Naive thymus-derived CD4-positive, alpha-beta T cell (primary cell): Measurements from ENCODE around the gene EEF1B2. TPM values are rescaled to one million over a fixed set of nuclear protein-coding genes. Genes with fewer than 3 reads are reported as not detected.
"Not testable (repeated sequence)": the region's sequence is repeated elsewhere in the genome, so short reads cannot be mapped to it uniquely, and the experiment has no call there.

Source experiments
- ATAC-seq: fragments of 150-1000 bp; cut with Tn5 transposase; 2 replicates; pipeline ENCODE4 v1.10.0; 2021; ENCODE audit warnings: mild to moderate bottlenecking, moderate library complexity
- CTCF ChIA-PET: fragments of 350-600 bp; sonication (Branson Sonifier 250); formaldehyde crosslinking; loops from one replicate; lab custom pipeline; 2021; ENCODE audit warnings: antibody characterized with exemption; lab: Charles Lee
- POLR2A ChIA-PET: fragments of 350-600 bp; sonication (Branson Sonifier 250); formaldehyde crosslinking; loops from one replicate; lab custom pipeline; 2021; ENCODE audit warnings: antibody characterized with exemption, inconsistent platforms; lab: Charles Lee
- DNase-seq, 9 donors: peaks; one replicate each; pipeline versions ENCODE4 v3.0.0 to v3.0.0-alpha.2; 2020 to 2022; ENCODE audit warnings: mixed read lengths in 1 of 9
- H3K27ac ChIP-seq: one replicate; pipeline ENCODE4 v1.7.0; 2013; ENCODE audit warnings: mild to moderate bottlenecking, low read depth, low read length, moderate library complexity
- H3K27me3 ChIP-seq, 2 donors: one replicate each; pipeline ENCODE4 v1.7.0; 2013; ENCODE audit warnings: low read length in 2 of 2, mild to moderate bottlenecking in 2 of 2, moderate library complexity in 2 of 2; ENCODE audit not compliant: control insufficient read depth in 2 of 2, insufficient read depth in 2 of 2
- H3K36me3 ChIP-seq, 3 experiments: 1 replicate in 2 of 3; 2 replicates in 1 of 3; pipeline ENCODE4 v1.7.0; 2013; ENCODE audit warnings: low read length in 3 of 3, mild to moderate bottlenecking in 3 of 3, moderate library complexity in 1 of 3; ENCODE audit not compliant: insufficient read depth in 3 of 3, control insufficient read depth in 2 of 3
- H3K4me1 ChIP-seq, 2 donors: one replicate each; pipeline ENCODE4 v1.7.0; 2013; ENCODE audit warnings: low read length in 2 of 2, mild to moderate bottlenecking in 2 of 2, moderate library complexity in 1 of 2; ENCODE audit not compliant: control insufficient read depth in 2 of 2, insufficient read depth in 2 of 2
- H3K4me3 ChIP-seq: 2 replicates; pipeline ENCODE4 v1.7.0; 2013; ENCODE audit warnings: mild to moderate bottlenecking, low read length
- H3K9me3 ChIP-seq, 3 experiments: 1 replicate in 2 of 3; 2 replicates in 1 of 3; pipeline ENCODE4 v1.7.0; 2013; ENCODE audit warnings: low read length in 3 of 3; ENCODE audit not compliant: control insufficient read depth in 2 of 3
- H3K27ac Mint-ChIP-seq, 9 donors: one replicate each; pipeline ENCODE4 v1.8.0; 2020 to 2022; ENCODE audit warnings: mixed read lengths in 9 of 9, mild to moderate bottlenecking in 8 of 9, moderate library complexity in 5 of 9, inconsistent platforms in 2 of 9
- H3K27me3 Mint-ChIP-seq, 5 donors: one replicate each; pipeline ENCODE4 v1.8.0; 2021 to 2022; ENCODE audit warnings: mixed read lengths in 5 of 5, mild to moderate bottlenecking in 1 of 5
- H3K36me3 Mint-ChIP-seq, 5 donors: one replicate each; pipeline ENCODE4 v1.8.0; 2020 to 2022; ENCODE audit warnings: mixed read lengths in 5 of 5, mild to moderate bottlenecking in 3 of 5, inconsistent platforms in 1 of 5
- H3K4me1 Mint-ChIP-seq, 7 donors: one replicate each; pipeline ENCODE4 v1.8.0; 2020 to 2022; ENCODE audit warnings: mixed read lengths in 7 of 7, mild to moderate bottlenecking in 3 of 7, inconsistent platforms in 1 of 7
- H3K4me3 Mint-ChIP-seq, 10 donors: one replicate each; pipeline ENCODE4 v1.8.0; 2020 to 2022; ENCODE audit warnings: mild to moderate bottlenecking in 10 of 10, mixed read lengths in 10 of 10, moderate library complexity in 6 of 10, inconsistent platforms in 2 of 10
- H3K9me3 Mint-ChIP-seq, 11 donors: one replicate each; pipeline ENCODE4 v1.8.0; 2020 to 2022; ENCODE audit warnings: mixed read lengths in 11 of 11, mild to moderate bottlenecking in 4 of 11, inconsistent platforms in 1 of 11, moderate library complexity in 1 of 11
- intact Hi-C, 2 donors: fragments of 100-400 bp; cut with micrococcal nuclease; formaldehyde crosslinking; loops; one replicate each; pipeline ENCODE4 v1.15.1; 2023
- polyA plus RNA-seq, 2 donors: library from polyadenylated mRNA; unstranded; fragments of 300-500 nt; fragmentation: Illumina TruSeq; gene quantifications; one replicate each; pipeline ENCODE4 v1.2.3, GENCODE V29; 2021
- total RNA-seq, 6 experiments: library from RNA in 5 of 6; stranded (reverse) in 5 of 6; gene quantifications; 1 replicate in 5 of 6; 2 replicates in 1 of 6; pipeline ENCODE4 v1.2.3 and lab custom pipeline; 2021 to 2026

EEF1B2 gene
- total RNA-seq (1,000 to 10,000 TPM in 3 of 5 experiments, 100 to 1,000 TPM in 2; 542 to 1,236 (median 1,148) TPM), polyA plus RNA-seq (1,000 to 10,000 TPM; 1,315 to 1,474 TPM), total RNA-seq (lab: John Stamatoyannopoulos, UW) (591 reads per million, percentile 98 among the genes with 10 or more reads in this experiment)

DNA sequence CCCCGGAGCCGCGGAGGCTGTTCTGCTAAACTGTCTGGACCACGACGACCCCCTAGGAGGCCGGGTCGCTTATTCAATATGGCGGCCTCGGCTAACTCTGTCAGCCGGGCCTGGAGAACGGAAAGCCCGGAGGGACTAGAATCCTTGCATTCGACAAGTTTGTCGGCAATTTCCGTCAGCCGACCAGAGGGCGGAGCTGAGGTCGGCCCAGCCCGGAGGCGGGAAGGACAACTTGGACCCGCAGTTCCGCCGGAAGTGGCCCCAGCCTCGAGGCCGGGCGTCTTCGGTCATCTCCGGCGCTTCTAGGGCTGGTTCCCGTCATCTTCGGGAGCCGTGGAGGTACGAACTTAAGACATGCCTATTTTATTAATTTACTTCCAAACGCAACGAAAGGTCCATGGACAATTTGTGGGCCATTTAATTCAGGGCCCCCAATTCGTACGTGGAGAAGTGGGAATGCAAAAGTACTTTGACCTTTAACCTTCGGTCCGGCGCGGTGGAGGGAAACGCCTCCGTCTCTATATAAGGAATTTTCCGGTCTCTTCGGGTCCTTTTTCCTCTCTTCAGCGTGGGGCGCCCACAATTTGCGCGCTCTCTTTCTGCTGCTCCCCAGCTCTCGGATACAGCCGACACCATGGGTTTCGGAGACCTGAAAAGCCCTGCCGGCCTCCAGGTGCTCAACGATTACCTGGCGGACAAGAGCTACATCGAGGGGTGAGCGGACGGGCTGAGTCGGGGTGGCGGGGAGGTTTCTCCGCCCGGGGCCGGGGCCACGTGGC lies at the start of gene EEF1B2, which contains the start of gene NDUFS1:
Gene EEF1B2 (plus strand): TSS at position 550 of the 779 bp plus-strand sequence. CDS start 85 bp downstream, at position 635.
Gene NDUFS1 (minus strand): TSS at position 99 of the 779 bp plus-strand sequence. CDS start 5,766 bp downstream, outside the sequence.
- H3K36me3 Mint-ChIP-seq, result peaks cover 12 to 40% (median 18%) of the 10 kb centered on the region in 5 donors
- ATAC-seq, result peak; percentile 94

DNA sequence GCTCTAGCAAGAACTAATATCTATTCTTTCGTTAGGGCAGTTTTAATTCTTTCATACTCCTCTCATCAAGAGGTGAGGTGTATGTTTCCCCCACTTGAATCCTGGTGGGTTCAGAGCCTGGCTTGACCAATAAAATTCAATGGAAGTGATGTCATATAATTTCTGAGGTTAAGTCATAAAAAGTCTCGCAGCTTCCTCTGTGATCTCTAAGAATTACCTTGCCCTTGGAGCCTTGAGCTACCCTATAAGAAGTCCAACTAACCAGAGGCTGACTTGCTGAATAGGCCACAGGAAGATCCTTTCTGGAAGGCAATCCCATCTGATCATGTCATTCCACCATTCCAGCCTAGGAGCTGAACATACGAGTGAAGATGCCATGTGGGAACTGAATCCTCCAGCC lies 47.6 kb upstream of the EEF1B2 start:
- Mint-ChIP-seq H3K27ac (peak overlapping the region in 1 of 9 donors; percentile 14), H3K4me3 (no peak overlapping the region)

More for the DNA sequence above, at the start of gene EEF1B2, which contains the start of gene NDUFS1:
- peaks cover 0 to 1% (median 0%) of the 10 kb centered on the region in 11 donors for H3K9me3 Mint-ChIP-seq
- CTCF ChIA-PET, result no interaction called here
- peaks cover 36 to 78% (median 62%) of the 10 kb centered on the region in 7 donors for H3K4me1 Mint-ChIP-seq
- Histone ChIP-seq H3K36me3 (peaks cover 6 to 37% (median 12%) of the 10 kb centered on the region in 3 experiments), H3K27ac (peak within 1 kb of the TSS; percentile 96), H3K9me3 (no peaks in the 10 kb centered on the region), H3K27me3 (no peaks in the 10 kb centered on the region), H3K4me3 (peak within 1 kb of the TSS; percentile 95), H3K4me1 (peaks cover 19 to 29% of the 10 kb centered on the region in 2 donors)
- peak; percentile 88 to 97 (median 96) for DNase-seq
- H3K27me3 Mint-ChIP-seq, result no peaks in the 10 kb centered on the region
- POLR2A ChIA-PET, result interaction anchor here (0.6 to 3.6 kb wide), 10 partner anchors 9 to 1552 kb away, joined by 3 to 16 read pairs (median 3); partner anchors contain the start of genes CCNYL1, CREB1, INO80D and KLF7
- H3K4me3 Mint-ChIP-seq, result peak within 1 kb of the TSS; percentile 95 to 100 (median 98)
- H3K27ac Mint-ChIP-seq, result peak within 1 kb of the TSS; percentile 97 to 99 (median 99)
- intact Hi-C loops, result loop anchor here (1.0 to 5.0 kb wide), 12 partner anchors 73 to 1868 kb away; partner anchors contain the start of genes FASTKD2 (in 2 of the 2), INO80D (in 2 of the 2), MDH1B (in 2 of the 2) and CCNYL1 (in 1 of the 2)

DNA sequence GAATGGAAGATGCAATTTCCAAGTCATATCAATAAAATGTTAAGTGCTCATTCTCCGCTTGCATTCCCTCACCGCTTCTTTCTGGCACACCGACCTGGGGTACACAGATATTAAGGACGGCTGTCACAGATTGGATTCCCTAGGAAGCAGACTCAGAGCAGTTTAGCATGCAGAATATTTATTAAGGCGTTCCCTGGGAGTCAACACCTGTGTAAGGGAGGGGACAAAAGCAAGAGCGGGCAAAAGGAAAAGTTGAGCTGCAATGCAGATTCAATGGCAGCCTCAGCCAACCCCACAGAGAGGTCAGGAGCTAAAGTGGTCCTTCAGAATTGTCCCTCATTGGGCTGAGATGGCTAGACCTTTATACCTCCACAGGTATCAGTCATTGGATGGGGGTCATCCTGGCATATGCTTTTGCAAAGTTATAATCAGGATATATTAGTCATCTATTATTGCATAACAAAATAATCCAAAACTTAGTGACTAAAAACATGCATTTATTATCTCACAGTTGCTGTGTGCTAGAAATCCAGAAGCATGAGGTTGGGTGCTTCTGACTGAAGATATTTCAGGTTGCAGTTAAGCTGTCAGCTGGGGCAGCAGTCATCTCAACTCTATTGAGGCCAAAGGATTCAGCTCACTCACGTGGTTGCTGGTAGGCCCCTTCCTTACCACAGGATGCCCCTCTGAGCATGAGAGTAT lies 46.7 kb upstream of the EEF1B2 start:
- Mint-ChIP-seq H3K27me3 (no peaks in the 10 kb centered on the region), H3K4me3 (no peak overlapping the region), H3K27ac (no peak overlapping the region), H3K36me3 (peaks cover 4 to 39% (median 33%) of the 10 kb centered on the region in 5 donors), H3K9me3 (peaks cover 0 to 11% (median 0%) of the 10 kb centered on the region in 11 donors), H3K4me1 (no peaks in the 10 kb centered on the region)
- ChIA-PET POLR2A (no interaction called here), CTCF (no interaction called here)
- Histone ChIP-seq H3K4me3 (no peak overlapping the region), H3K36me3 (no peaks in the 10 kb centered on the region), H3K27me3 (no peaks in the 10 kb centered on the region), H3K27ac (no peak overlapping the region), H3K9me3 (peaks cover 0 to 3% (median 0%) of the 10 kb centered on the region in 3 experiments), H3K4me1 (no peaks in the 10 kb centered on the region)
- no peak for ATAC-seq
- intact Hi-C loops, result no loop called here
- DNase-seq, result no peak

More for the DNA sequence above, 47.6 kb upstream of the EEF1B2 start:
- DNase-seq, result no peak
- Histone ChIP-seq H3K4me1 (no peaks in the 10 kb centered on the region), H3K4me3 (no peak overlapping the region), H3K9me3 (peaks cover 0 to 3% (median 0%) of the 10 kb centered on the region in 3 experiments), H3K36me3 (no peaks in the 10 kb centered on the region), H3K27ac (no peak overlapping the region), H3K27me3 (no peaks in the 10 kb centered on the region)
- no peaks in the 10 kb centered on the region for H3K4me1 Mint-ChIP-seq
- ATAC-seq, result no peak
- H3K9me3 Mint-ChIP-seq, result peaks cover 0 to 11% (median 0%) of the 10 kb centered on the region in 11 donors
- intact Hi-C loops, result no loop called here
- POLR2A ChIA-PET, result interaction anchor here (1.0 kb wide), 1 partner anchor 18 kb away, joined by 4 read pairs; no protein-coding TSS in a partner anchor
- no peaks in the 10 kb centered on the region for H3K27me3 Mint-ChIP-seq
- peaks cover 4 to 39% (median 33%) of the 10 kb centered on the region in 5 donors for H3K36me3 Mint-ChIP-seq
- CTCF ChIA-PET, result no interaction called here

DNA sequence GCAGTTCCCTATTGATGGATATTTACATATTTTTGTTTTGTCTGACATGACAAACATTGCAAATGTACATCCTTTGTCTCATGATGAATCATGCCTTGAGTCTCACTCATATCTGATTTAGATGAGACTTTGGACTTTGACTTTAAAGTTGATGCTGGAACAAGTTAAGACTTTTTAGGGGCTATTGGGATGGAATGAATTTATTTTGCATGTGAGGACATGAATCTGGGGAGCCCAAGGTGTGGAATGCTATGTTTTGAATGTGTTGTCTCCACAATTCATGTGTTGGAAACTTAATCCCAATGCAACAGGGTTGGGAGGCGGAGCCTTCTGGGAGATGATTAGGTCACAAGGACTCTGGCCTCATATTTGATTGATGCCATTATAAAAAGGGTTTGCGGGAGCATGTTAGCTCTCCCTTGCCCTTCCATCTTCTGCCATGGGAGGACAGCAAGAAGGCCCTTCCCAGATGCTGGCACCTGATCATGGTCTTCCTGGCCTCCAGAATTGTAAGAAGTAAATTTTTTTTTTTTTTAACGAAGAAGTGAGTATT lies 44.6 kb upstream of the EEF1B2 start:
- DNase-seq (no peak), ATAC-seq (no peak)
- H3K27ac Mint-ChIP-seq, result no peak overlapping the region
- H3K9me3 ChIP-seq, result peaks cover 0 to 6% (median 0%) of the 10 kb centered on the region in 3 experiments
- no peaks in the 10 kb centered on the region for H3K27me3 ChIP-seq
- no peak overlapping the region for H3K27ac ChIP-seq
- H3K36me3 ChIP-seq, result peaks cover 0 to 5% (median 0%) of the 10 kb centered on the region in 3 experiments
- CTCF ChIA-PET, result no interaction called here
- no peaks in the 10 kb centered on the region for H3K4me1 ChIP-seq
- no peak overlapping the region for H3K4me3 ChIP-seq
- no peak overlapping the region for H3K4me3 Mint-ChIP-seq
- no peaks in the 10 kb centered on the region for H3K4me1 Mint-ChIP-seq
- H3K36me3 Mint-ChIP-seq, result peaks cover 8 to 39% (median 38%) of the 10 kb centered on the region in 5 donors
- H3K9me3 Mint-ChIP-seq, result peaks cover 0 to 14% (median 2%) of the 10 kb centered on the region in 11 donors
- intact Hi-C loops, result no loop called here
- no peaks in the 10 kb centered on the region for H3K27me3 Mint-ChIP-seq
- POLR2A ChIA-PET, result no interaction called here

DNA sequence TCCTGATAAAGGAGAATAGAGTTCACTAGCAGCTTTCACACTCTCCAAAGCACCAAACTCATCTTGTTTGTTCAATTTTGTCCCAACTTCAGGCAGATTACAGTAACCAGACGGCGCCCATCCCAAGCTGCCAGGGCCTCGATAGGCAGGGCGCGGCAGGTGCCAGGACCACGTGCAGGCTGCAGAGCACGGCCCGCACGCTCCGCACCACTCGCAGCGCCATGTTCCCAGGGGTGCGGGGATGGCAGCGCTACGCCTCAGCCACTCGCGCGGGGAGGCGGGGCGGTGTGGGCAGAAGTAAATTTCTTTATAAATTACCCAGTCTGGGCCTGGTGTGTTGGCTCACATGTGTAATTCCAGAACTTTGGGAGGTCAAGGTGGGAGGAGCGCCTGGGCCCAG lies 43.4 kb upstream of the EEF1B2 start:
- peaks cover 16 to 51% (median 49%) of the 10 kb centered on the region in 5 donors for H3K36me3 Mint-ChIP-seq

GRCh38 chr2:206122569-206122968 lies 37.1 kb upstream of the EEF1B2 start:
- H3K27me3 ChIP-seq, ATAC-seq, H3K4me3 Mint-ChIP-seq, DNase-seq, H3K27ac ChIP-seq, CTCF ChIA-PET, H3K27me3 Mint-ChIP-seq, H3K27ac Mint-ChIP-seq, H3K4me1 Mint-ChIP-seq, H3K4me3 ChIP-seq, H3K4me1 ChIP-seq, POLR2A ChIA-PET: not testable (repeated sequence)
- intact Hi-C loops, result loop anchor here in 1 of 2 donors (5.0 kb wide), 1 partner anchor 35 kb away; the partner anchor contains the start of gene INO80D
- H3K9me3 Mint-ChIP-seq, result peaks cover 4 to 23% (median 11%) of the 10 kb centered on the region in 11 donors
- H3K36me3 Mint-ChIP-seq, result peaks cover 16 to 50% (median 45%) of the 10 kb centered on the region in 5 donors
- peaks cover 0 to 20% (median 0%) of the 10 kb centered on the region in 3 experiments for H3K9me3 ChIP-seq
- peaks cover 17 to 69% (median 20%) of the 10 kb centered on the region in 3 experiments for H3K36me3 ChIP-seq

More for the DNA sequence above, 43.4 kb upstream of the EEF1B2 start:
- H3K9me3 ChIP-seq, result peaks cover 0 to 18% (median 0%) of the 10 kb centered on the region in 3 experiments
- no peak for DNase-seq
- no peaks in the 10 kb centered on the region for H3K27me3 ChIP-seq
- no peak overlapping the region for H3K27ac ChIP-seq
- no peak overlapping the region for H3K4me3 ChIP-seq
- no peak overlapping the region for H3K4me3 Mint-ChIP-seq
- ChIA-PET POLR2A (no interaction called here), CTCF (no interaction called here)
- no peak overlapping the region for H3K27ac Mint-ChIP-seq
- no peaks in the 10 kb centered on the region for H3K27me3 Mint-ChIP-seq
- intact Hi-C loops, result no loop called here
- no peaks in the 10 kb centered on the region for H3K4me1 Mint-ChIP-seq
- no peak for ATAC-seq
- H3K4me1 ChIP-seq, result no peaks in the 10 kb centered on the region
- peaks cover 4 to 25% (median 11%) of the 10 kb centered on the region in 11 donors for H3K9me3 Mint-ChIP-seq
- peaks cover under 1 to 17% (median 4%) of the 10 kb centered on the region in 3 experiments for H3K36me3 ChIP-seq
